ENCODE measurements around the gene CNNM2.

CNNM2 gene

GRCh38 chr10:102906507-102906906, 11.6 kb upstream of the CNNM2 start:
- H3K79me2 ChIP-seq (ENCODE audit: insufficient read depth, low read length) = no peaks in the 10 kb centered on the region
- TF ChIP-seq EZH2phosphoT487 (IDR thresholded peaks at IDR 0.05; ENCODE audit: borderline replicate concordance) (no peak), CTCF (conservative IDR thresholded peaks at IDR 0.05; ENCODE audit: low read length) (no peak)
- no peaks in the 10 kb centered on the region for H3K9me3 ChIP-seq (ENCODE audit: insufficient read depth, low read depth, low read length)
- H2AFZ ChIP-seq (ENCODE audit: low read length) = no peak overlapping the region
- H4K20me1 ChIP-seq (ENCODE audit: insufficient read depth, low read length, poor library complexity, severe bottlenecking) = no peaks in the 10 kb centered on the region
- H3F3A ChIP-seq (ENCODE audit: low read depth) = no peaks in the 10 kb centered on the region
- H3K4me3 ChIP-seq (ENCODE audit: low read length, poor library complexity, severe bottlenecking) = no peak overlapping the region
- no peaks in the 10 kb centered on the region for H3K36me3 ChIP-seq (ENCODE audit: insufficient read depth, low read length)
- no peak overlapping the region for H3K4me2 ChIP-seq (ENCODE audit: low read depth, low read length, poor library complexity, severe bottlenecking)
- H3K4me1 ChIP-seq (ENCODE audit: insufficient read depth, low read length, poor library complexity, severe bottlenecking) = no peaks in the 10 kb centered on the region
- H3K27me3 ChIP-seq (ENCODE audit: insufficient read depth, low read length, poor library complexity, severe bottlenecking) = no peaks in the 10 kb centered on the region
- no peaks in the 10 kb centered on the region for H3K9me2 ChIP-seq (replicated peaks; ENCODE audit: low read depth, low read length)
- H3K9ac ChIP-seq (ENCODE audit: low read depth, low read length, poor library complexity, severe bottlenecking) = no peak overlapping the region

- no peak overlapping the region for H3K4me3 ChIP-seq (ENCODE audit: low read length, poor library complexity, severe bottlenecking)
- H3K27me3 ChIP-seq (ENCODE audit: insufficient read depth, low read length, poor library complexity, severe bottlenecking) = no peaks in the 10 kb centered on the region
- peak overlapping the region; percentile 80; the same call in 1 of the 2 replicates for H2AFZ ChIP-seq (ENCODE audit: low read length)
- no peaks in the 10 kb centered on the region for H3K36me3 ChIP-seq (ENCODE audit: insufficient read depth, low read length)
- H3K9me2 ChIP-seq (replicated peaks; ENCODE audit: low read depth, low read length) = no peaks in the 10 kb centered on the region
- no peak overlapping the region for H3K4me2 ChIP-seq (ENCODE audit: low read depth, low read length, poor library complexity, severe bottlenecking)
- H4K20me1 ChIP-seq (ENCODE audit: insufficient read depth, low read length, poor library complexity, severe bottlenecking) = no peaks in the 10 kb centered on the region
- H3K9ac ChIP-seq (ENCODE audit: low read depth, low read length, poor library complexity, severe bottlenecking) = peak overlapping the region; percentile 10
- peaks cover 19% of the 10 kb centered on the region for H3K4me1 ChIP-seq (ENCODE audit: insufficient read depth, low read length, poor library complexity, severe bottlenecking)
- H3F3A ChIP-seq (ENCODE audit: low read depth) = no peaks in the 10 kb centered on the region
- H3K9me3 ChIP-seq (ENCODE audit: insufficient read depth, low read depth, low read length) = no peaks in the 10 kb centered on the region
- TF ChIP-seq EZH2phosphoT487 (IDR thresholded peaks at IDR 0.05; ENCODE audit: borderline replicate concordance) (no peak), CTCF (conservative IDR thresholded peaks at IDR 0.05; ENCODE audit: low read length) (no peak)
- peaks cover 13% of the 10 kb centered on the region; the same call in 1 of the 2 replicates for H3K79me2 ChIP-seq (ENCODE audit: insufficient read depth, low read length)
Observed at GRCh38 chr10:102914781-102915180, 3.3 kb upstream of the CNNM2 start.

- Histone ChIP-seq H3K4me3 (ENCODE audit: low read length, poor library complexity, severe bottlenecking) (peak overlapping the region; percentile 80), H4K20me1 (ENCODE audit: insufficient read depth, low read length, poor library complexity, severe bottlenecking) (no peaks in the 10 kb centered on the region), H3K4me2 (ENCODE audit: low read depth, low read length, poor library complexity, severe bottlenecking) (peak overlapping the region; percentile 99), H3K9ac (ENCODE audit: low read depth, low read length, poor library complexity, severe bottlenecking) (no peak overlapping the region), H3K79me2 (ENCODE audit: insufficient read depth, low read length) (peaks cover 18% of the 10 kb centered on the region; the same call in 1 of the 2 replicates), H3K27me3 (ENCODE audit: insufficient read depth, low read length, poor library complexity, severe bottlenecking) (no peaks in the 10 kb centered on the region), H3K36me3 (ENCODE audit: insufficient read depth, low read length) (no peaks in the 10 kb centered on the region), H3K4me1 (ENCODE audit: insufficient read depth, low read length, poor library complexity, severe bottlenecking) (peaks cover 33% of the 10 kb centered on the region), H2AFZ (ENCODE audit: low read length) (peak overlapping the region; percentile 92; the same call in 1 of the 2 replicates), H3K9me3 (ENCODE audit: insufficient read depth, low read depth, low read length) (no peaks in the 10 kb centered on the region), H3K9me2 (replicated peaks; ENCODE audit: low read depth, low read length) (no peaks in the 10 kb centered on the region), H3F3A (ENCODE audit: low read depth) (no peaks in the 10 kb centered on the region)
- no peak for TF ChIP-seq EZH2phosphoT487 (IDR thresholded peaks at IDR 0.05; ENCODE audit: borderline replicate concordance)
- TF ChIP-seq CTCF (conservative IDR thresholded peaks at IDR 0.05; ENCODE audit: low read length) = no peak
Observed at GRCh38 chr10:102916173-102916572, 1.9 kb upstream of the CNNM2 start.
